Measurements from ENCODE around the gene PHACTR2.
"Not testable (repeated sequence)": the region's sequence is repeated elsewhere in the genome, so short reads cannot be mapped to it uniquely, and the experiment has no call there.

PHACTR2 gene

GRCh38 chr6:143677891-143678791, at the start of gene PHACTR2:
Gene PHACTR2 (plus strand): TSS chr6:143677965. CDS start chr6:143678164, 199 bp downstream.
- peak; percentile 72 for DNase-seq (ENCODE audit: low read depth)

- peak; percentile 35 for DNase-seq (ENCODE audit: low read depth)
Measured at GRCh38 chr6:143629104-143630080, 48.4 kb upstream of the PHACTR2 start.

- not testable (repeated sequence) for DNase-seq (ENCODE audit: low read depth)
Measured at GRCh38 chr6:143631196-143631595, 46.6 kb upstream of the PHACTR2 start.

- DNase-seq (ENCODE audit: low read depth): no peak
Measured at GRCh38 chr6:143632894-143633293, 44.9 kb upstream of the PHACTR2 start.

- DNase-seq (ENCODE audit: low read depth): no peak
Measured at GRCh38 chr6:143634486-143634885, 43.3 kb upstream of the PHACTR2 start.

GRCh38 chr6:143637691-143638090, 40.1 kb upstream of the PHACTR2 start:
- no peak for DNase-seq (ENCODE audit: low read depth)

GRCh38 chr6:143642403-143642802, 35.4 kb upstream of the PHACTR2 start:
- no peak for DNase-seq (ENCODE audit: low read depth)

- DNase-seq (ENCODE audit: low read depth): no peak
Measured at GRCh38 chr6:143647191-143647590, 30.6 kb upstream of the PHACTR2 start.

GRCh38 chr6:143647732-143648131, 30.0 kb upstream of the PHACTR2 start:
- DNase-seq (ENCODE audit: low read depth): no peak

GRCh38 chr6:143649319-143649718, 28.4 kb upstream of the PHACTR2 start:
- DNase-seq (ENCODE audit: low read depth): not testable (repeated sequence)

- DNase-seq (ENCODE audit: low read depth): not testable (repeated sequence)
Measured at GRCh38 chr6:143651328-143651727, 26.4 kb upstream of the PHACTR2 start.

GRCh38 chr6:143652841-143653331, 24.9 kb upstream of the PHACTR2 start:
- DNase-seq (ENCODE audit: low read depth): no peak

- DNase-seq (ENCODE audit: low read depth): no peak
Measured at GRCh38 chr6:143655541-143655940, 22.2 kb upstream of the PHACTR2 start.

GRCh38 chr6:143656026-143656425, 21.7 kb upstream of the PHACTR2 start:
- DNase-seq (ENCODE audit: low read depth): no peak

- no peak for DNase-seq (ENCODE audit: low read depth)
Measured at GRCh38 chr6:143657809-143658208, 20.0 kb upstream of the PHACTR2 start.

- DNase-seq (ENCODE audit: low read depth): not testable (repeated sequence)
Measured at GRCh38 chr6:143660170-143660569, 17.6 kb upstream of the PHACTR2 start.

GRCh38 chr6:143664171-143664570, 13.6 kb upstream of the PHACTR2 start:
- no peak for DNase-seq (ENCODE audit: low read depth)

GRCh38 chr6:143666007-143666406, 11.8 kb upstream of the PHACTR2 start:
- DNase-seq (ENCODE audit: low read depth): not testable (repeated sequence)

GRCh38 chr6:143669483-143669882, 8.3 kb upstream of the PHACTR2 start:
- DNase-seq (ENCODE audit: low read depth): not testable (repeated sequence)

GRCh38 chr6:143673669-143674068, 4.1 kb upstream of the PHACTR2 start:
- DNase-seq (ENCODE audit: low read depth): no peak

GRCh38 chr6:143674483-143675381, 3.0 kb upstream of the PHACTR2 start:
- DNase-seq (ENCODE audit: low read depth): no peak
